ENCODE results near the gene CDC27.
"Not testable (repeated sequence)": the region's sequence is repeated elsewhere in the genome, so short reads cannot be mapped to it uniquely, and the experiment has no call there.

The CDC27 gene

GRCh38 chr17:47220531-47220999, 31.5 kb upstream of the CDC27 start:
- DNase-seq (ENCODE audit: low read depth in 1 of 2, low spot score in 1 of 2): no peak

GRCh38 chr17:47219621-47220475, 30.8 kb upstream of the CDC27 start:
- DNase-seq (ENCODE audit: low read depth in 1 of 2, low spot score in 1 of 2): no peak

- DNase-seq (ENCODE audit: low read depth in 1 of 2, low spot score in 1 of 2): no peak
These were observed 29.9 kb upstream of the CDC27 start for GRCh38 chr17:47218896-47219430.

GRCh38 chr17:47217279-47217678, 28.2 kb upstream of the CDC27 start:
- DNase-seq (ENCODE audit: low read depth in 1 of 2, low spot score in 1 of 2): not testable (repeated sequence)

GRCh38 chr17:47216821-47217220, 27.7 kb upstream of the CDC27 start:
- not testable (repeated sequence) for DNase-seq (ENCODE audit: low read depth in 1 of 2, low spot score in 1 of 2)

- DNase-seq (ENCODE audit: low read depth in 1 of 2, low spot score in 1 of 2): no peak
These were observed 25.8 kb upstream of the CDC27 start for GRCh38 chr17:47214931-47215330.

GRCh38 chr17:47213540-47213939, 24.4 kb upstream of the CDC27 start:
- DNase-seq (ENCODE audit: low read depth in 1 of 2, low spot score in 1 of 2): no peak

DNA sequence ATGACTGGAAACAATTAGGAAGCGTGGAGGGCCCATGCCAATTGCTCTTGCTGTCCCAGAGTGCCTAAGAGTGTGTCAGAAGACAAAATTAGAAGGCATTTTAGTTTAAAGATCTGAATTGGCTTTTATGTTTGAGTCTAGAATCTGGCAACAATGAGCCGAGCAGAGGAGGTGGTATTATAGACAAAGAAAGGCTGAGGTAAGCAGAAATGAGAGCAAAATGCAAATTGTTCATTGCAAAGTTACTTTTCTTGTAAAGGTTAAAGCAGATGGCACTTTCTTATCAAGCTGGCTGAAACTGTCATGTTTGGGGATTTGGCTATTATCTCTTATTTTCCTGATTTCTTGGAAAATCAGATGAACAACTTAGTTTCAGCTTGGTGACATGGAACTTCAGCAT, 23.4 kb upstream of the CDC27 start:
- DNase-seq (ENCODE audit: low read depth in 1 of 2, low spot score in 1 of 2): no peak

DNA sequence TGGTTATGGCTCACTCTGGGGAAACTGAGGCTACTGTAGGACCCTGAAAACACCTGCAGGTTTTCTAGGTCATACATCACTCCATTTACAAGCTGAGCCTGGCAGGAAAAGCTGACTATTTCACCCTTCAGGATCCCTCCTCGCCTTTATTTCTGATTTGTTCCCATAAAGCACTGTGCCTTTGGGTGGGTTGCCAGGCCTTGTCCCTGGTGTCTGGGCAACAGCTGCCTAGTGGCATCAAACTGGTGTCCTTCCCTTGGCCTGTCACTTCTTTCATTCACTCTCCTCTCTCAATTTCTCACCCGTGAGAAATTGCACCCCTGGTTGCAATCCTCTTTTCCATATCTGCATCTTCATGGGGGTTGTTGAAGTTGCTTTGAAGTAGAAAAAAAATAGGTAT, 21.7 kb upstream of the CDC27 start:
- DNase-seq (ENCODE audit: low read depth in 1 of 2, low spot score in 1 of 2): no peak

DNA sequence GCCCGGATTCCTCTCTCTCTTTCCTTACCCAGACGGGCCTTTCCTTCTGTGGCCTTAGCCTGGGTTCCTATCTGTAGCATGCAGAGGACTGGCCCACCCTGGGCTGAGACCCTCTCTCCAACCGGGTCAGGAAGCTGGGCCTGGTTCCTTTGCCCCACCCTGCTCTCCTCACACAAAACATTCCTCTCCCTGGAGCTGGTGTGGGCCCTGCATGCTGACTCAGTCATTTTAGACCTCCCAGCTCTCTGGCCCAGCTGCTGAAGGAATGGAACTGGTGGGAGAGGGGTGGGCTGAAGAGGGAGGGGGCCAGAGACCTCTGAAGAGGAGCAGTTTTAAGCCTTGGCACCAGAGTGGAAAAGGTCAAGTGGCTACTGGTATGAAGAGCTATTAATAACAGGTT, 21.0 kb upstream of the CDC27 start:
- DNase-seq (ENCODE audit: low read depth in 1 of 2, low spot score in 1 of 2): no peak

DNA sequence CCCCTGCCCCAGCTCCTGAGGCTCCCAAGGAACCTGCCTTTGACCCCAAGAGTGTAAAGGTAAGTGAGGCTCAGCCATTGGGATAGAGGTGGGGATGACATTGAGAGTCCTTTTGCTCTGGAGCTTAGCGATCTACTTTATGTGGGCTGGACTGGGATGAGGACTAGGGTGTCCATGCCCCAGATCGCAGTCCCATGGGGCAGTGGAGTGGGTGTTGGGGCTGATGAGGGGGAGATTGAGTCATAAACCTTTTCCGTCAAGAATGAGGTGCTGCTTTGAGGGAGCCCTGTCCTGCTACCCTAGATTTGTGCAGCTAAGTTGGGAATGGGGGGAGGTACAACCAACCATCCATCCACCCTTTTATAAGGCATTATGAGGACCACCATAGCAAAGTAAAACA, 20.4 kb upstream of the CDC27 start:
- no peak for DNase-seq (ENCODE audit: low read depth in 1 of 2, low spot score in 1 of 2)

GRCh38 chr17:47208744-47209488, 19.8 kb upstream of the CDC27 start, which contains the start of gene MYL4:
MYL4 (plus strand) TSS chr17:47209348; CDS start chr17:47209423, 75 bp downstream.
- DNase-seq (ENCODE audit: low read depth in 1 of 2, low spot score in 1 of 2): no peak

- no peak for DNase-seq (ENCODE audit: low read depth in 1 of 2, low spot score in 1 of 2)
These were observed 18.3 kb upstream of the CDC27 start for GRCh38 chr17:47207143-47208067.

- peak; percentile 26 to 44 for DNase-seq (ENCODE audit: low read depth in 1 of 2, low spot score in 1 of 2)
These were observed 16.4 kb upstream of the CDC27 start for GRCh38 chr17:47205419-47205963.

GRCh38 chr17:47204722-47205418, 15.8 kb upstream of the CDC27 start:
- no peak for DNase-seq (ENCODE audit: low read depth in 1 of 2, low spot score in 1 of 2)

- no peak for DNase-seq (ENCODE audit: low read depth in 1 of 2, low spot score in 1 of 2)
These were observed 15.1 kb upstream of the CDC27 start for GRCh38 chr17:47203984-47204721.

GRCh38 chr17:47201166-47201565, 12.1 kb upstream of the CDC27 start:
- DNase-seq (ENCODE audit: low read depth in 1 of 2, low spot score in 1 of 2): no peak

DNA sequence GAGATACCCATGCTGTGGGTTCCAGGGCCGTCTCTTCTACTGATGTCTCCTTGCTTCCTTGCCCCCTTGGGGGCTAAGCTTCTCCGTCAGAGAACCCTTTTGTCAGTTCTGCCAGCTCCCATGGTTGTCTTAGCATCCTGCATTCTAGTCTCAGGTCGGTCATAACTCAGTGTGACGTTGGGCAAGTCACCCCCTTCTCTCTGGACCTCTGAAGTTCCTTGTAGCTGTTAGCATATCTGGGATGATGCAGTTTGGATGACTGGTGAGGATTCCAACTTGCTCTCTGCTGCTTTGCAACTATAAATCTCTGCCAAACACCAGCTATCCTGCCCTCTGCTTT, 11.2 kb upstream of the CDC27 start:
- DNase-seq (ENCODE audit: low read depth in 1 of 2, low spot score in 1 of 2): no peak

DNA sequence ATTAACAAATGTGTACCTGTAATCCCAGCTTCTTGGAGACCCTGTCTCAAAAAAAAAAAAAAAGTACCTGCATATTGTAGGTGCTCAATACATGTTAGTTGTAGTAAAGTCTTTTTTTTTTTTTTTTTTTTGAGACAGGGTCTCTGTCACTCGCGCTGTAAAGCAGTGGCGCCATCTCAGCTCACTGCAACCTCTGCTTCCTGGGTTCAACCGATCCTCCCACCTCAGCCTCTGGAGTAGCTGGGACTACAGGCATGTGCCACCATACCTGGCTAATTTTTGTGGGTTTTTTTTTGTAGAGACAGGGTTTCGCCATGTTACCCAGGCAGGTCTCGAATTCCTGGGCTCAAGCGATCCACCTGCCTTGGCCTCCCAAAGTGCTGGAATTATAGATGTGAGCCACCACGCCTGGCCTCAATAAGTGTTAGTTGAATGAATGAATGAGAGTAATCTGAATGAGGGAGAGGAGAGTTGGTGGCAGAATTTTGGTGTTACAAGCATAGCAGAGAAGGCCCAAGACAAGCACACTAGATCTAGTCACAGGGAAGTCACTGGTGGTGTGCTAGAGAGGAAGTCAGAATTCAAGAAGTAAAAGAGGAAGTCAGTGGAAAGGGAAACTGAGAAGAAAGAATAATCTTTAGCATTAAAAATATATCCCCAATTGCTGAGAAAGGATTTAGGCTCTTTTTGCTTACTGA, 10.7 kb upstream of the CDC27 start:
- DNase-seq (ENCODE audit: low read depth in 1 of 2, low spot score in 1 of 2): no peak

All from activated T-helper 1 cell treated with anti-CD3 and anti-CD28 coated beads, Interleukin-2, amount 50 U/mL, for 16 hours (primary cell).